Parathyroid adenoma (tissue), 2 donors: ENCODE results near the gene ALK.

Experiments
- H2AFZ ChIP-seq: fragments of 300-600 bp; sonication (generic); one replicate; pipeline ENCODE4 v1.7.0; 2017; ENCODE audit warnings: antibody characterized with exemption, mild to moderate bottlenecking
- H3K27ac ChIP-seq: fragments of 300-600 bp; sonication (generic); one replicate; pipeline ENCODE4 v1.7.0; 2017
- H3K27me3 ChIP-seq: fragments of 300-600 bp; sonication (generic); one replicate; pipeline ENCODE4 v1.7.0; 2017; ENCODE audit warnings: low read length; ENCODE audit not compliant: control insufficient read depth, insufficient read depth
- H3K36me3 ChIP-seq: fragments of 300-600 bp; sonication (generic); one replicate; pipeline ENCODE4 v1.7.0; 2017; ENCODE audit warnings: low read length; ENCODE audit not compliant: control insufficient read depth, insufficient read depth
- H3K4me1 ChIP-seq: fragments of 300-600 bp; sonication (generic); one replicate; pipeline ENCODE4 v1.7.0; 2017; ENCODE audit warnings: control low read depth
- H3K4me2 ChIP-seq: fragments of 300-600 bp; sonication (generic); one replicate; pipeline ENCODE4 v1.7.0; 2017; ENCODE audit warnings: low read length
- H3K4me3 ChIP-seq: fragments of 300-600 bp; sonication (generic); one replicate; pipeline ENCODE4 v1.7.0; 2017; ENCODE audit warnings: low read depth, low read length
- H3K79me2 ChIP-seq: fragments of 300-600 bp; sonication (generic); one replicate; pipeline ENCODE4 v1.7.0; 2017; ENCODE audit warnings: control low read depth
- H3K9ac ChIP-seq: fragments of 300-600 bp; sonication (generic); one replicate; pipeline ENCODE4 v1.7.0; 2017; ENCODE audit warnings: mild to moderate bottlenecking
- H3K9me3 ChIP-seq: fragments of 300-600 bp; sonication (generic); one replicate; pipeline ENCODE4 v1.7.0; 2017; ENCODE audit warnings: low read length; ENCODE audit not compliant: control insufficient read depth
- TF ChIP-seq, protein P1 (sequence below): fragments of 300-600 bp; sonication (generic); IDR thresholded peaks from one replicate; pipeline ENCODE4 v1.7.0; 2017; ENCODE audit warnings: antibody characterized with exemption, mild to moderate bottlenecking
- donor health status: primary hyperparathyroidism.

Gene ALK

DNA sequence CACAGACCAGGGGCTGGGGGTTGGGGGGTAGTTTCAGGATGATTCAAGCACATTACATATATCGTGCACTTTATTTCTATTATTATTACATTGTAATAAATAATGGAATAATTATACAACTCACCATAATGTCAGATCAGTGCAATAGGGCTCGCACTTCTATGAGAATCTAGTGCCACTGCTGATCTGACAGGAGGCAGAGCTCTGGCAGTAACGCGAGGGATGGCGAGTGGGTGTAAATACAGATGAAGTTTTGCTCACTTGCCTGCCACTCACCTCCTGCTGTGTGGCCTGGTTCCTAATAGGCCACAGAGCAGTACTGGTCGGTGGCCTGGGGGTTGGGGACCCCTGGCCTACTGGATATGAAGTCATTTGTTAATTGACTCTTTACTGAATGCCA lies 615.6 kb downstream of the ALK start:
- Histone ChIP-seq H3K27ac (no peak overlapping the region), H3K9ac (no peak overlapping the region), H3K79me2 (no peaks in the 10 kb centered on the region), H3K36me3 (no peaks in the 10 kb centered on the region), H3K9me3 (no peaks in the 10 kb centered on the region), H2AFZ (peak overlapping the region; percentile 29), H3K4me3 (no peak overlapping the region), H3K27me3 (no peaks in the 10 kb centered on the region), H3K4me2 (no peak overlapping the region), H3K4me1 (peaks cover 39% of the 10 kb centered on the region)
- TF ChIP-seq, protein P1, sequence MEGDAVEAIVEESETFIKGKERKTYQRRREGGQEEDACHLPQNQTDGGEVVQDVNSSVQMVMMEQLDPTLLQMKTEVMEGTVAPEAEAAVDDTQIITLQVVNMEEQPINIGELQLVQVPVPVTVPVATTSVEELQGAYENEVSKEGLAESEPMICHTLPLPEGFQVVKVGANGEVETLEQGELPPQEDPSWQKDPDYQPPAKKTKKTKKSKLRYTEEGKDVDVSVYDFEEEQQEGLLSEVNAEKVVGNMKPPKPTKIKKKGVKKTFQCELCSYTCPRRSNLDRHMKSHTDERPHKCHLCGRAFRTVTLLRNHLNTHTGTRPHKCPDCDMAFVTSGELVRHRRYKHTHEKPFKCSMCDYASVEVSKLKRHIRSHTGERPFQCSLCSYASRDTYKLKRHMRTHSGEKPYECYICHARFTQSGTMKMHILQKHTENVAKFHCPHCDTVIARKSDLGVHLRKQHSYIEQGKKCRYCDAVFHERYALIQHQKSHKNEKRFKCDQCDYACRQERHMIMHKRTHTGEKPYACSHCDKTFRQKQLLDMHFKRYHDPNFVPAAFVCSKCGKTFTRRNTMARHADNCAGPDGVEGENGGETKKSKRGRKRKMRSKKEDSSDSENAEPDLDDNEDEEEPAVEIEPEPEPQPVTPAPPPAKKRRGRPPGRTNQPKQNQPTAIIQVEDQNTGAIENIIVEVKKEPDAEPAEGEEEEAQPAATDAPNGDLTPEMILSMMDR, result no peak

DNA sequence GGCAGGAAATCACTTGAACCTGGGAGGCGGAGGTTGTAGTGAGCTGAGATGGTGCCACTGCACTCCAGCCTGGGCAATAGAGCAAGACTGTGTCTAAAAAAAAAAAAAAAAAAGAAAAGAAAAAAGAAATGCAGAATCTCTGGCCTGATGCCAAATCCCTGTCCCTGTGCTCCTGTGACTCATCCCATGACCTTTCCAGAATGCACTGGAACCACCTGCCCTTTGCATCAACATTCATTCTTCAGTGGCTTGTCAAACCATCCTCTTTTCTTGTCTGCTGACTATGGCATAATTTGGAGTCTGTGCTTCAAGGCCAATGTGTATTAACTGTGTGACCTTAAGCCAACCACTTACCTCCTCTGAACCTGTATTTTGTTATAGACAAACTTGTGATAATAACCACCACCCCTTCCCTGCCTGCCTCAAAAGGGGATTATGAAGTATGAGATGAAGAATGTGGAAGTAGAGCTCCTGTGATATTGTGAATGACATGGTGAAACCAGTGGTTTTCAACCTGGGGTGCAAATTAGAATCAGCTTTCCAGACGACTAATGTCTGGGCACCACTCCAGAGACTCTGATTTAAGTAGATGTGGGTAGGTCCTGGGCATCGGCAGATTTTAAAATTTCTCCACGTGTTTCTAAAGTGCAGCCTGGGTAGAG lies 616.9 kb downstream of the ALK start:
- Histone ChIP-seq H3K9ac (no peak overlapping the region), H2AFZ (no peak overlapping the region), H3K4me1 (peaks cover 39% of the 10 kb centered on the region), H3K27me3 (no peaks in the 10 kb centered on the region), H3K9me3 (no peaks in the 10 kb centered on the region), H3K27ac (no peak overlapping the region), H3K36me3 (no peaks in the 10 kb centered on the region), H3K79me2 (no peaks in the 10 kb centered on the region), H3K4me2 (no peak overlapping the region), H3K4me3 (no peak overlapping the region)
- TF ChIP-seq, protein P1, result no peak

DNA sequence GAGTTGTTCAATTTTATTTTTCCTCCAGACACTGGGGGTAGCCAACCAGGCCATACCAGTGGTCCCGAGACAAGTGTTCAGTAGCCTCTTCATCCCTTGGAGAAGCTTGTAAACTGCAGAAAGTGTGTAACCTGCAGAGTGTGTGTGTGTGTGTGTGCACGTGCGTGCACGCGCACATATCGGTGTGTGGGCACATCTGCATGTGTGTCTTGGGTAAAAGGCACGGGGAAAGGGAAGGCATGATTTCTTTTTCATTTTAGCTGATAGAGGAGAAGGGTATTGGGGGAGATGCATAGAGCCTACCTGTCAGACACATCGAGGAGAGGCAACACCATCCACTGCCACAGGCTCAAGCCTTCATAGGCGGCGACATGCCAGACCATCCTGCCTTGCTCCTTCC lies 624.8 kb downstream of the ALK start:
- H3K9ac ChIP-seq, result no peak overlapping the region
- no peak overlapping the region for H2AFZ ChIP-seq
- no peaks in the 10 kb centered on the region for H3K4me1 ChIP-seq
- no peaks in the 10 kb centered on the region for H3K36me3 ChIP-seq
- no peaks in the 10 kb centered on the region for H3K79me2 ChIP-seq
- TF ChIP-seq, protein P1, result no peak
- no peak overlapping the region for H3K4me2 ChIP-seq
- no peaks in the 10 kb centered on the region for H3K27me3 ChIP-seq
- no peaks in the 10 kb centered on the region for H3K9me3 ChIP-seq
- no peak overlapping the region for H3K27ac ChIP-seq
- no peak overlapping the region for H3K4me3 ChIP-seq

DNA sequence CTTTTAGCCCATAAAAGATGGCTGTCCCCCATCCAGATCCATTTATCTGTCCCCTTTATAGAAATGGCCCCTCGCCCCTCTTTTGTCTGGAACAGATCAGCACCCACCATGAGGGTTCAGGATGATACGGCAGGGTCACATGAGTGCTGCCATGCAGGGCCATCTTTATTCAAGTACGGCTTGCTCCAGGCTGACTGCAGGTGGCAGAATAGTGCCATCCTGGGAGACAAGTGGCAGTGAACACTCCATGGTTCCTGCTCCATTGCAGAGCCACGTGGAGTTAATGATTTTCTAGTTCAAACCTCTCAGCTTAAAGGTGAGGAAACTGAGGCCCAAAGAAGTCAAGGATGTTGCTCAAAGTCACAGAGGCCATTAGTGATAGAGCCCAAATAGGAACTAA lies 625.5 kb downstream of the ALK start:
- no peaks in the 10 kb centered on the region for H3K79me2 ChIP-seq
- H3K27me3 ChIP-seq, result no peaks in the 10 kb centered on the region
- no peaks in the 10 kb centered on the region for H3K36me3 ChIP-seq
- no peak overlapping the region for H3K4me2 ChIP-seq
- no peak overlapping the region for H3K4me3 ChIP-seq
- H3K4me1 ChIP-seq, result no peaks in the 10 kb centered on the region
- no peaks in the 10 kb centered on the region for H3K9me3 ChIP-seq
- H2AFZ ChIP-seq, result peak overlapping the region; percentile 33
- no peak overlapping the region for H3K27ac ChIP-seq
- H3K9ac ChIP-seq, result no peak overlapping the region
- TF ChIP-seq, protein P1, result peak; percentile 79

DNA sequence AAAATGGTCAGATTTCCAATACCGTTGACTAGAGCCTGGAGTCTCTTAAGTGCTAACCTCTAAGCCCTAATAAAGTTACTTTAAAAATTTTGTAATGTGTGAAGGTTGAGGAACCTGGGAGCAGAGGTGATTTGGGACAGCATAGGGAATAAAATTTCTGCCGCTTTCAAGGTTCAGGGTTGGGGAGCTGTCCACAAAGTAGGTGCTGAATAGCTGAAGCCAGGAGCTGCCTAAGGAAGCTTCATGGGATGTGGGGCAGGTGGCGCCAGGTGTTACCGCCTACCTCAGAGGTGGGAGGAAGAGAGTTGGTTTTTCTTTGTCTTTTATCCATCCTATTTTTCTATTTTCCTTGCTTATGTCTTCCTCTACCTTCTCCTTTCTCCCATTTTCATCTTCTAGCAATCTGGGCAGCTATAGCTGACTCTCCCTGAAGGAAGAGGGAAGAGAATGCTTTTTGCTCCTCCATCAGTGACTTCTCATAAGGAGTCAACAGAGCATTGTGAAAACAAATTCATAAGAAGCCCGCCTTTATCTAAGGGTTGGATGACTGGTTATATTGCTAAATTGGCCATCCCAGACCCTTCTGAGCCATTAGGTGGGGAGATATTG lies 627.5 kb downstream of the ALK start:
- Histone ChIP-seq H3K27ac (no peak overlapping the region), H3K27me3 (no peaks in the 10 kb centered on the region), H3K4me1 (no peaks in the 10 kb centered on the region), H3K79me2 (no peaks in the 10 kb centered on the region), H3K36me3 (no peaks in the 10 kb centered on the region), H3K4me3 (no peak overlapping the region), H3K9ac (no peak overlapping the region), H3K4me2 (no peak overlapping the region), H3K9me3 (no peaks in the 10 kb centered on the region), H2AFZ (no peak overlapping the region)
- TF ChIP-seq, protein P1, result no peak
